H1 (cell line): ENCODE data around the gene RRAS2.

Experiments
- EZH2 ChIP-seq: fragments of 200-600 bp; sonication (generic); IDR thresholded peaks from 2 replicates; pipeline ENCODE4 v1.7.1; 2012; ENCODE audit warnings: low read depth, mild to moderate bottlenecking, moderate library complexity, low read length, inconsistent platforms; ENCODE audit not compliant: severe bottlenecking
- HDAC6 ChIP-seq: IDR thresholded peaks from one replicate; pipeline ENCODE4 v1.7.1; 2012; ENCODE audit warnings: low read depth, mild to moderate bottlenecking, inconsistent platforms, low read length, moderate library complexity
- TBP ChIP-seq: IDR thresholded peaks from 2 replicates; pipeline ENCODE4 v1.6.1; 2011; ENCODE audit warnings: low read depth, low read length, improper control_type of control experiment

DNA sequence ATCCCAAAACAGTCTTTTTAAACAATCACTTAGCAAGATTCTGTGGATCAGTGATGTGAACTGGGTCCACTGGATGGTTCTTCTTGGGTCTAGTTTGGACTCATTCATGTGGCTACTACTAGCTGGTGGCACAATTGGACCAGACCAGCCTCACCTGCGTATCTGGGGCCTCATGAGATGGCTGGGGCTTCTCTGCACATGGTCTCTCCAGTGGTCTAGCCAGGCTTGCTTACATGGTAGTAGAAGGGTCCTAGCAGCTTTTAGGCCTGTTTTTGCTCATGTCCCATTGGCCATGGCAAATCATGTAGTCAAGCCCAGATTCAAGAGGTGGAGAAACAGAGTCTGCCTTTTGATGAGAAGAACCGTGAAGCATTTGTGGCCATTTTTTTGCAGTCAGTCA lies 94.0 kb downstream of the RRAS2 start:
- TF ChIP-seq HDAC6 (no peak), EZH2 (no peak), TBP (no peak)
